ENCODE measurements around the gene C7orf25. TPM values are rescaled to one million over a fixed set of nuclear protein-coding genes. Genes with fewer than 3 reads are reported as not detected.

Gene C7orf25
- total RNA-seq, 2 donors from 2014 or later = 6.8 to 7.8 TPM

- Histone ChIP-seq H3K9ac (ENCODE audit: low read depth in 2 of 2, low read length in 2 of 2) (no peak overlapping the region), H3K4me1 (no peaks in the 10 kb centered on the region), H3K36me3 (no peaks in the 10 kb centered on the region), H3K4me3 (no peak overlapping the region), H3K27ac (no peak overlapping the region), H3K27me3 (no peaks in the 10 kb centered on the region), H3K9me3 (no peaks in the 10 kb centered on the region)
- no peak for DNase-seq
- TF ChIP-seq CTCF (IDR thresholded peaks at IDR 0.05) = no peak
- intact Hi-C loops (cut with DNase I) = loop anchor here (10.0 kb wide), 1 partner anchor 169 kb away; the partner anchor contains the start of gene HECW1
Measured at GRCh38 chr7:42945821-42946626, 34.2 kb upstream of the C7orf25 start.

GRCh38 chr7:42940985-42941847 is 29.3 kb upstream of the C7orf25 start:
- Histone ChIP-seq H3K4me3 (no peak overlapping the region), H3K4me1 (no peaks in the 10 kb centered on the region), H3K27ac (no peak overlapping the region), H3K27me3 (no peaks in the 10 kb centered on the region), H3K9me3 (no peaks in the 10 kb centered on the region), H3K9ac (ENCODE audit: low read depth in 2 of 2, low read length in 2 of 2) (no peak overlapping the region), H3K36me3 (no peaks in the 10 kb centered on the region)
- TF ChIP-seq CTCF (IDR thresholded peaks at IDR 0.05) = peak; percentile 87
- peak; percentile 82 for DNase-seq
- intact Hi-C loops (cut with DNase I) = loop anchor here (2.0 to 10.0 kb wide), 3 partner anchors 174 to 516 kb away; partner anchors contain the start of gene HECW1

GRCh38 chr7:42939457-42940240 is 27.8 kb upstream of the C7orf25 start:
- H3K9ac ChIP-seq (ENCODE audit: low read depth in 2 of 2, low read length in 2 of 2) = no peak overlapping the region
- no peak for TF ChIP-seq CTCF (IDR thresholded peaks at IDR 0.05)
- H3K27me3 ChIP-seq = no peaks in the 10 kb centered on the region
- H3K36me3 ChIP-seq = no peaks in the 10 kb centered on the region
- no peaks in the 10 kb centered on the region for H3K4me1 ChIP-seq
- H3K27ac ChIP-seq = no peak overlapping the region
- no peak for DNase-seq
- intact Hi-C loops (cut with DNase I) = loop anchor here (2.0 to 10.0 kb wide), 3 partner anchors 175 to 518 kb away; partner anchors contain the start of gene HECW1
- no peaks in the 10 kb centered on the region for H3K9me3 ChIP-seq
- no peak overlapping the region for H3K4me3 ChIP-seq

GRCh38 chr7:42935861-42936260 is 24.0 kb upstream of the C7orf25 start:
- TF ChIP-seq CTCF (IDR thresholded peaks at IDR 0.05) = no peak
- Histone ChIP-seq H3K9ac (ENCODE audit: low read depth in 2 of 2, low read length in 2 of 2) (no peak overlapping the region), H3K27me3 (no peaks in the 10 kb centered on the region), H3K36me3 (no peaks in the 10 kb centered on the region), H3K4me3 (no peak overlapping the region), H3K27ac (no peak overlapping the region), H3K9me3 (no peaks in the 10 kb centered on the region), H3K4me1 (peaks cover 5% of the 10 kb centered on the region)
- DNase-seq = no peak
- intact Hi-C loops (cut with DNase I) = no loop called here

GRCh38 chr7:42934291-42934690 is 22.4 kb upstream of the C7orf25 start:
- H3K9ac ChIP-seq (ENCODE audit: low read depth in 2 of 2, low read length in 2 of 2) = no peak overlapping the region
- TF ChIP-seq CTCF (IDR thresholded peaks at IDR 0.05) = no peak
- no peaks in the 10 kb centered on the region for H3K27me3 ChIP-seq
- H3K4me1 ChIP-seq = peaks cover 12% of the 10 kb centered on the region
- H3K4me3 ChIP-seq = no peak overlapping the region
- intact Hi-C loops (cut with DNase I) = no loop called here
- H3K9me3 ChIP-seq = no peaks in the 10 kb centered on the region
- no peaks in the 10 kb centered on the region for H3K36me3 ChIP-seq
- no peak overlapping the region for H3K27ac ChIP-seq
- DNase-seq = no peak
